Measurements from ENCODE around the gene ART1.

ART1 gene

DNA sequence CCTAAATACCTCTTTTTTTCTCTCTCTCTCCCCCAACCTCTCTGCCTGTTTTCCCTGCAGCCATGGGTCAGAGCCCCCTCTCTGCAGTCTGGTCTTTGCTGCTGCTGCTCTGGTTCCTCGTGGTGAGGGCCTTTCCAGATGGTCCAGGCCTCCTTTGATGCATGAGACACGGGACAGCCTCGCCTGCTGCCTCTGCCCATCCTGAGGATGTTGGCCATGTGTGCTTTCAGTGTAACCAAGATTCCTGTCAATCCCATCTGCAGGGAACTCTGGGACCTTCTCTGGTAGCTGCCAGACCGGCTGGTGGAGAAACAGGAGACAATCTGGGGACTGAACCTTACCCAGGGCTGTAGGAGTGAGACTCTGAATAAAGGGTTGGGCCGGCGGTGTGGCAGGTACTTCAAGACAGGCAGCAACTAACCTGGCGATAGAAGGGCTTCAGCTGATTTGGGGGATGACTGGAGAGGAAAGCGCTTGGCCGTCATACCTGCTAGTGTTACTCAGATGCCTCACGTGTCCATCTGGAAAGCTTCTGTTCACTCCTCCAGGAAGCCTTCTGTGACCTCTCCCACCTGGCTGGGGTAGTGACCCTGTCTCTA lies 19.2 kb downstream of the ART1 start:
- in situ Hi-C loops (cut with HindIII; ENCODE audit: low sequenced_read_pairs) = no loop called here

GRCh38 chr11:3665336-3666022 lies 20.6 kb downstream of the ART1 start:
- in situ Hi-C loops (cut with HindIII; ENCODE audit: low sequenced_read_pairs) = no loop called here

- in situ Hi-C loops (cut with HindIII; ENCODE audit: low sequenced_read_pairs) = no loop called here
Measured at GRCh38 chr11:3666023-3666530, 21.1 kb downstream of the ART1 start.

- in situ Hi-C loops (cut with HindIII; ENCODE audit: low sequenced_read_pairs) = no loop called here
Measured at GRCh38 chr11:3667149-3668035, 22.5 kb downstream of the ART1 start.

DNA sequence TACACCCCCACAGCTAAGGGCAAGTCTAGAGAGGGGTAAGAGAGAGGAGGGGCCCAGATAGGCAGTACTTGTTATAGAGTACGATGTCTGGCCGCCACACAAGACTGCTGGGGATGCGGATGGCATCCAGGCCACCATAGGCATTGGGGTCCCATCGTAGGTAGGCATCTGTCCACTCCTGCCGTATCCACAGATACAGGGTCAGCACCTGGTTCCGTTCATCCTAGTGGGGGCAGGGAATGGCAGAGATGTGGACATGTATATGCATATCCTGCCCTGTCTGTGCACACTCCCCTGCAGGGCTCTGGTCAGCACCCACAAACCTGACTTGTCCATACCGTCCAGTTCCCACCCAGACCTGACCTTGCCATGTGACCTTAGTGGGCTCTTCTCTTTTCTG lies 24.2 kb downstream of the ART1 start:
- in situ Hi-C loops (cut with HindIII; ENCODE audit: low sequenced_read_pairs) = no loop called here

DNA sequence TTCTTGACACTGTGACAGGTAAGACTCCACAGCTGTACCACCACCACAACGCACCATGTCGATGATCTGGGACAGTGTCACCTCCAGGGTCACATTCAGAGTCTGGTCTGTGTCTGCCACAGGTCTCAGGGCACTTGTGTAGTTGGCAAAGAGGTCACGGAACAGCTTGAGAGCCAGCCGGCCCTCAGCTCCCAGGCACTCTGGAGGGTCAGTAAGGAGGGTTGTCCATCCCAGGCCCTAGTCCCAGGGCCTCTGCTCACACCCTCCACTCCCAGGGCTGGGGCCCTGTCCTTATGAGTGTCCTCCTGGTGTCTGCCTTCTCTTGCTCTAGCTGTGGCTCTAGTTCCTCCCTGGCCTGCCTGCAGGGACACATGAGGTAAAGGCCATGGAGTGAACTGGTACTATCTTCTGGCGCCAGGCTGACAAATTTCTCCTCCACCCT lies 24.8 kb downstream of the ART1 start:
- in situ Hi-C loops (cut with HindIII; ENCODE audit: low sequenced_read_pairs) = no loop called here

- in situ Hi-C loops (cut with HindIII; ENCODE audit: low sequenced_read_pairs) = no loop called here
Measured at GRCh38 chr11:3671334-3672254, 26.7 kb downstream of the ART1 start, which contains the start of gene CHRNA10. Gene CHRNA10 (minus strand): TSS chr11:3671384. CDS start chr11:3671312, 72 bp downstream.

- in situ Hi-C loops (cut with HindIII; ENCODE audit: low sequenced_read_pairs) = no loop called here
Measured at GRCh38 chr11:3674189-3674588, 29.3 kb downstream of the ART1 start.

- in situ Hi-C loops (cut with HindIII; ENCODE audit: low sequenced_read_pairs) = no loop called here
Measured at GRCh38 chr11:3675971-3676370, 31.0 kb downstream of the ART1 start.

- in situ Hi-C loops (cut with HindIII; ENCODE audit: low sequenced_read_pairs) = no loop called here
Measured at GRCh38 chr11:3679077-3679476, 34.1 kb downstream of the ART1 start.

DNA sequence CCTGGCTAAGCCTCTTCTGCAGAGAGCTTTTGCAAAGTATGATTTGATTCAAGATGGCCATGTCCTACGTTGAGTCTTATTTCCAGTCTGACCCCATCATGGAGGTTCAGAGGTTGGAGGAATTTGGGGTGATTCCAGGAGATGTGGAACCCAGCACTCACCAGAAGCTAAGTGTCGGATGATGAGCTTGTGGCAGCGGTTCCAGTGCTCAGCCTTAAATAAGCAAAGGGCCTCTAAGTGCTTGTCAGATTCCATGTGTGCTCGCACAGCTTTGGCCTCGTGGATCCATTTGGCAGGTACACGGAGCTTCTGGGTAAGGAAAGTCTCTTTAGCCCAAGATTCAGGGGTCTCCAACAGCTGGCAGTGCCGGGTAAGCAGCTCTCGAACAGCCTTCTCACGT lies 38.1 kb downstream of the ART1 start:
- in situ Hi-C loops (cut with HindIII; ENCODE audit: low sequenced_read_pairs) = loop anchor here (5.0 kb wide), 1 partner anchor 34 kb away; no protein-coding TSS in a partner anchor

- in situ Hi-C loops (cut with HindIII; ENCODE audit: low sequenced_read_pairs) = loop anchor here (5.0 kb wide), 1 partner anchor 33 kb away; no protein-coding TSS in a partner anchor
Measured at GRCh38 chr11:3684129-3684818, 39.3 kb downstream of the ART1 start.

DNA sequence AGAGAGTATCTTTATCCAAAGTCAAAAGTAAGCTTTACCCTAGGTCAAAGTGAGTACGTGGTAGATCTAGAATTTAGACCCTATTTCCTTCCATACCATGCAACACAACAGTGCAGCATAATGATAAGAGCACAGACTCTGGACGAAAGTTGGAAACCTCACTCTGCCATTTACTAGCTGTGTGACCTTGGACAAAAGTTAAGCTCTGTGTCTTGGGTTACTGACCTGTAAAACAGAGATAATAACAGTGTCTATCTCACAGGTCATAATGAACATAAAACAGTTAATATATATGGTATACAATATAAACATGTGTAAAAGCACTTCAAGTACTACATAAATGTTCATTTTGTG lies 39.9 kb downstream of the ART1 start:
- in situ Hi-C loops (cut with HindIII; ENCODE audit: low sequenced_read_pairs) = loop anchor here (5.0 kb wide), 1 partner anchor 33 kb away; no protein-coding TSS in a partner anchor

GRCh38 chr11:3685923-3686322 lies 41.0 kb downstream of the ART1 start:
- in situ Hi-C loops (cut with HindIII; ENCODE audit: low sequenced_read_pairs) = no loop called here

DNA sequence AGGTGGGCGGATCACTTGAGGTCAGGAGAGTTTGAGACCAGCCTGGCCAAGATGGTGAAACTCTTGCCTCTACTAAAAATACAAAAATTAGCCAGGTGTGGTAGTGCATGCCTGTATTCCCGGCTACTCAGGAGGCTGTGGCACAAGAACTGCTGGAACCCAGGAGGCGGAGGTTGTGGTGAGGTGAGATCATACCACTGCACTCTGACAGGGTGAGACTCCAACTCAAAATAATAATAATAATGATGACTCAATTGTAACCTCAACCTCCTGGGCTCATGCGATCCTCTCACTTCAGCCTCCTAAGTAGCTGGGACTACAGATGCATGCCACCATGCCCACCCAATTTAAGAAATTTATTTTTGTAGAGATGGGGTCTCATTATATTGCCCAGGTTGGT lies 41.8 kb downstream of the ART1 start:
- in situ Hi-C loops (cut with HindIII; ENCODE audit: low sequenced_read_pairs) = no loop called here

GRCh38 chr11:3700410-3700809 lies 55.5 kb downstream of the ART1 start:
- in situ Hi-C loops (cut with HindIII; ENCODE audit: low sequenced_read_pairs) = no loop called here

- in situ Hi-C loops (cut with HindIII; ENCODE audit: low sequenced_read_pairs) = no loop called here
Measured at GRCh38 chr11:3700910-3701309, 56.0 kb downstream of the ART1 start.

GRCh38 chr11:3703383-3703782 lies 58.5 kb downstream of the ART1 start:
- in situ Hi-C loops (cut with HindIII; ENCODE audit: low sequenced_read_pairs) = no loop called here

- in situ Hi-C loops (cut with HindIII; ENCODE audit: low sequenced_read_pairs) = no loop called here
Measured at GRCh38 chr11:3707176-3707575, 62.2 kb downstream of the ART1 start.

- in situ Hi-C loops (cut with HindIII; ENCODE audit: low sequenced_read_pairs) = no loop called here
Measured at GRCh38 chr11:3709977-3710376, 65.0 kb downstream of the ART1 start.

Data from endothelial cell of hepatic sinusoid (primary cell).